22Rv1 (cell line): ENCODE measurements around the gene COX5A.

Source experiments
- CTCF ChIP-seq: fragments of 450-650 bp; IDR thresholded peaks from 2 replicates; pipeline ENCODE4 v1.5.1; 2017; ENCODE audit warnings: mild to moderate bottlenecking
- ZFX ChIP-seq: fragments of 450-650 bp; IDR thresholded peaks from 2 replicates; pipeline ENCODE4 v1.6.1; 2017; ENCODE audit warnings: antibody characterized with exemption, borderline replicate concordance

DNA sequence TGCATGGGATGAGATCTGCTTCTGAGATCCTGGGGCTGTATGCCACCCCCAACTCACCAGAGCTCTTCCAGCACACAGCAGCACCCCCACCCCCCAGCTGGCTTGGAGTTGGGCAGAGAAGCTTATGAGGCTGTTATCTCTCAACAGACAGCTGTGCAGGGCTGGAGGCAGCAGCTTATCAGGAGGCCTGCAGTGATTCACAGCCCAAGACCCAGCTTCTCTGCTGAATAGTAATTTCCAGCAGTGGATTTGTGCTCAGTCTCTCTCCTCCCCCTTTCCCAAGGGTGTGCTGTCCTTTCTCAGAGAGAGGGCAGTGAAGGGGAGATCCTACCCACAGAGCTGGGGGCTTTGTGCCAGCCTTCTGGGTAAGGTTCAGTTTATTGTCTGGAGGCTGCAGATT, 16.6 kb upstream of the COX5A start:
- TF ChIP-seq CTCF (no peak), ZFX (no peak)
